ENCODE measurements around the gene TUBGCP2. TPM values are rescaled to one million over a fixed set of nuclear protein-coding genes. Genes with fewer than 3 reads are reported as not detected.
A peak's percentile ranks its signal among the peaks of the same experiment; 100 is the strongest.

The TUBGCP2 gene
- total RNA-seq, 3 donors from 2014 or later = 48.1 to 63.4 (median 58.8) TPM

DNA sequence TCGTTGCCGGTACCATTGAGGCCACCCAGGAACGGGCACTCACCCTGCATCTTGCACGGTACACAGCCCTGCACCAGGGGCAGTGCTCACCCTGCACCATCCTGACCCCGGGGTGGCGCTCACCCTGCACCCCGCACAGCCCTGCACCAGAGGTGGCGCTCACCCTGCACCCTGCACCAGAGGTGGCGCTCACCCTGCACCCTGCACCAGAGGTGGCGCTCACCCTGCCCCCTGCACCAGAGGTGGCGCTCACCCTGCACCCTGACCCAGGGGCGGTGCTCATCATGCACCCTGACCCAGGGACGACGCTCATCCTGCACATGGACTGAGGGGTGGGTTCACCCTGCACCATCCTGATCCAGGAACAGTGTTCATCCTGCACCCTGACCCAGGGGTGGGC lies 6.4 kb downstream of the TUBGCP2 start:
- ATAC-seq (no peak), DNase-seq (peak in 1 of 3 donors; percentile 29)
- intact Hi-C loops (cut with DNase I, micrococcal nuclease) = no loop called here
- H3K36me3 ChIP-seq (ENCODE audit: low read depth) = peaks cover 13% of the 10 kb centered on the region
- H3K4me3 ChIP-seq = no peak overlapping the region
- H3K9me3 ChIP-seq = no peaks in the 10 kb centered on the region
- TF ChIP-seq, protein P1, sequence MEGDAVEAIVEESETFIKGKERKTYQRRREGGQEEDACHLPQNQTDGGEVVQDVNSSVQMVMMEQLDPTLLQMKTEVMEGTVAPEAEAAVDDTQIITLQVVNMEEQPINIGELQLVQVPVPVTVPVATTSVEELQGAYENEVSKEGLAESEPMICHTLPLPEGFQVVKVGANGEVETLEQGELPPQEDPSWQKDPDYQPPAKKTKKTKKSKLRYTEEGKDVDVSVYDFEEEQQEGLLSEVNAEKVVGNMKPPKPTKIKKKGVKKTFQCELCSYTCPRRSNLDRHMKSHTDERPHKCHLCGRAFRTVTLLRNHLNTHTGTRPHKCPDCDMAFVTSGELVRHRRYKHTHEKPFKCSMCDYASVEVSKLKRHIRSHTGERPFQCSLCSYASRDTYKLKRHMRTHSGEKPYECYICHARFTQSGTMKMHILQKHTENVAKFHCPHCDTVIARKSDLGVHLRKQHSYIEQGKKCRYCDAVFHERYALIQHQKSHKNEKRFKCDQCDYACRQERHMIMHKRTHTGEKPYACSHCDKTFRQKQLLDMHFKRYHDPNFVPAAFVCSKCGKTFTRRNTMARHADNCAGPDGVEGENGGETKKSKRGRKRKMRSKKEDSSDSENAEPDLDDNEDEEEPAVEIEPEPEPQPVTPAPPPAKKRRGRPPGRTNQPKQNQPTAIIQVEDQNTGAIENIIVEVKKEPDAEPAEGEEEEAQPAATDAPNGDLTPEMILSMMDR (IDR thresholded peaks at IDR 0.05) = no peak
- H3K4me1 ChIP-seq (ENCODE audit: low read depth) = peaks cover 5% of the 10 kb centered on the region

DNA sequence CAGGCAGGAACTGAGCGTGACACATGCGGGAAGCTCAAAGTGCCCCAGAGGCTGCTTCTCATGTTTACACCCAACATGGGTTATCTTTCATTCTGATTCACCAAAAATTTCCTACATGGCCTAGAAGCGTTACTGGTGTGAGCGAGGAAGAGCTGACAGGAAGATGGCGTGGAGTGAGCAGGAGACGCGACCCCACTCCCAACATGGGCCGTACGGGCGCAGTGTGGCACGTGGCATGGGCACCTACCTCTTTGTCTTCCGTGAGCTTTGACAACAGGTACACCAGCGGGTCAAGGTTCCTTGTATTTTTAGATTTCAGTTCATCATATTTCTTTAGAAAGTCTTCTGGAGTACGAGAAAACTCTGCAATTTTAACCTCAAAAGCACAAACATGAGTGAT lies 8.9 kb downstream of the TUBGCP2 start:
- no peak for DNase-seq
- Histone ChIP-seq H3K9me3 (no peaks in the 10 kb centered on the region), H3K4me3 (no peak overlapping the region), H3K36me3 (ENCODE audit: low read depth) (peaks cover 28% of the 10 kb centered on the region), H3K4me1 (ENCODE audit: low read depth) (no peaks in the 10 kb centered on the region)
- ATAC-seq = no peak
- TF ChIP-seq, protein P1 (IDR thresholded peaks at IDR 0.05) = no peak
- intact Hi-C loops (cut with DNase I, micrococcal nuclease) = no loop called here

DNA sequence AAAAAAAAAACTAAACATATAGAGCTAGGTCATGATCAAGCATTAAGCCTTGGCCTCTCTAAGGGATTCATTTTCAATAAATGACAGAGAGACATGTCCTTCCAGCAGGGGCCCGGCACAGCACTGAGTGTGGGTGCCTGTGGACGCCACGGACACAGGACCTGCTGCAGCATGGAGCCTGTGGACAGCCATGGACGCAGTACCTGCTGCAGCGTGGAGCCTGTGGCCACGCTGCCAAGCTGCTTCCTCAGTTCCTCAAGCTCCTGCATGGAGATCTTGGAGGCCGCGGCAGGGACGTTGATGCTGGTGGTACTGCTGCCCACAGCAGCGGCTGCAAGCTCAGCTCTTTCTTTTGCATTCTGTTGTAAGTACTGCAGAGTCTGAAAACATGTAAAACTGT lies 9.4 kb downstream of the TUBGCP2 start:
- Histone ChIP-seq H3K36me3 (ENCODE audit: low read depth) (peaks cover 28% of the 10 kb centered on the region), H3K4me3 (no peak overlapping the region), H3K9me3 (no peaks in the 10 kb centered on the region), H3K4me1 (ENCODE audit: low read depth) (no peaks in the 10 kb centered on the region)
- intact Hi-C loops (cut with DNase I, micrococcal nuclease) = no loop called here
- ATAC-seq (no peak), DNase-seq (peak in 1 of 3 donors; percentile 25)
- TF ChIP-seq, protein P1 (IDR thresholded peaks at IDR 0.05) = no peak

DNA sequence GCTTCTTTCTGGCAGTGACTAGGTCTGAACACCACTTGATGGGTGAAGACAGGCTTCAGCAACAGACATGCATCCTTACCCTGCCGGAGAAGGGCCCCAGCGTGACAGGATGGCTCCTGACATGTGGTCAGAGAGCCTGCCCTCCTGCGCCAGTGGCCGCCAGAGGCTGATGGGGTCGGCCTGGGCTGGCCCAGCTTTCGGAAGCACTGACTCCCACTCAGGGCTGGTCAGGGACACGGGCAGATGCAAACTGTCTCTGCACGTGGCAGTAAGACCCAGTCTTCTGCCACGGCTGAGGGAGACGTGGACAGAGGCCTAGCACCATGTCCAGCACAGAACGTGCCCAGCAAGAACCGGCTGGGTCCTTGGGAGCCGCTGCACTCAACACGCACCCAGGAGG lies 10.2 kb downstream of the TUBGCP2 start:
- ATAC-seq (no peak), DNase-seq (peak in 1 of 3 donors; percentile 33)
- TF ChIP-seq, protein P1 (IDR thresholded peaks at IDR 0.05) = no peak
- Histone ChIP-seq H3K4me3 (no peak overlapping the region), H3K4me1 (ENCODE audit: low read depth) (no peaks in the 10 kb centered on the region), H3K9me3 (no peaks in the 10 kb centered on the region), H3K36me3 (ENCODE audit: low read depth) (peaks cover 28% of the 10 kb centered on the region)
- intact Hi-C loops (cut with DNase I, micrococcal nuclease) = no loop called here

DNA sequence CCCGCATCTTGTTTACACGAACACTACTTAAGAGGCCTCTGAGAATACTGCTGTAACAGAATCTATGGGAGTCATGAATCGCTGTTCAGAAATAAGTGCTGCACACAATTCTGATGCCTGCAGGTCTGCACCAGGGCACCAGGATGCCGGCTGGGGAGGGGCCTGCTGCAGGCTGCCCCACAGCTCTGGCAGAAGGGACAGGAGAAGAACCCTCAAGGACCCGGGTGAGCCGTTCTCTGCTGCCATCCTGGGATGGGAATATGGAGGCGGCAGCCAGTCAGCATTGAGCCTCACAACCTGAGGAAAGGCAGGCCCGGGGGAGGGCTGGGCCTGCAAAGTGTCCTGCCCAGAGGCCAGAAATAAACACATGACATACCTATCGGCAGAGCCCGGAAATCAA lies 11.2 kb downstream of the TUBGCP2 start:
- intact Hi-C loops (cut with DNase I, micrococcal nuclease) = no loop called here
- H3K4me1 ChIP-seq (ENCODE audit: low read depth) = no peaks in the 10 kb centered on the region
- no peak overlapping the region for H3K4me3 ChIP-seq
- no peaks in the 10 kb centered on the region for H3K9me3 ChIP-seq
- H3K36me3 ChIP-seq (ENCODE audit: low read depth) = peaks cover 34% of the 10 kb centered on the region
- ATAC-seq (no peak), DNase-seq (peak in 1 of 3 donors; percentile 26)
- TF ChIP-seq, protein P1 (IDR thresholded peaks at IDR 0.05) = no peak

Measured in mucosa of descending colon (tissue), 3 donors.